HepG2 (cell line): ENCODE results near the gene NAT9. TPM values are rescaled to one million over a fixed set of nuclear protein-coding genes. Genes with fewer than 3 reads are reported as not detected.

Experiments
- AGO2 ChIP-seq: fragments of 200-400 bp; formaldehyde crosslinking; optimal IDR thresholded peaks from 2 replicates; pipeline ENCODE3; 2017; ENCODE audit warnings: mild to moderate bottlenecking, low read depth, low read length, moderate library complexity
- AKAP8 ChIP-seq: sonication (generic); formaldehyde crosslinking; IDR thresholded peaks from 2 replicates; pipeline ENCODE4 v1.5.1; 2020; ENCODE audit warnings: mild to moderate bottlenecking, missing genetic modification reagents
- ESRRA ChIP-seq: sonication (generic); formaldehyde crosslinking; IDR thresholded peaks from 2 replicates; pipeline ENCODE4 v1.5.1; 2020; ENCODE audit warnings: mild to moderate bottlenecking, low read depth, missing genetic modification reagents
- HNRNPH1 ChIP-seq: fragments of 200-400 bp; formaldehyde crosslinking; optimal IDR thresholded peaks from 2 replicates; pipeline ENCODE3; 2017; ENCODE audit warnings: mild to moderate bottlenecking, low read depth, low read length
- IKZF1 ChIP-seq: fragments of 450-650 bp; IDR thresholded peaks from 2 replicates; pipeline ENCODE4 v1.7.1; 2016
- KLF15 ChIP-seq: sonication (generic); formaldehyde crosslinking; IDR thresholded peaks from 2 replicates; pipeline ENCODE4 v1.8.1; 2023; ENCODE audit warnings: borderline replicate concordance, mild to moderate bottlenecking, inconsistent platforms, missing genetic modification reagents, mixed read lengths
- MEF2D ChIP-seq: sonication (generic); formaldehyde crosslinking; IDR thresholded peaks from 2 replicates; pipeline ENCODE4 v1.5.1; 2020; ENCODE audit warnings: mild to moderate bottlenecking, missing genetic modification reagents
- MIER3 ChIP-seq: IDR thresholded peaks from 2 replicates; pipeline ENCODE4 v1.6.1; 2016; ENCODE audit warnings: missing compliant biosample characterization, borderline replicate concordance
- PBX2 ChIP-seq: IDR thresholded peaks from 2 replicates; pipeline ENCODE4 v1.6.1; 2016; ENCODE audit warnings: control low read depth
- POLR2G ChIP-seq: fragments of 200-400 bp; formaldehyde crosslinking; IDR thresholded peaks from 2 replicates; pipeline ENCODE4 v1.6.1; 2018; ENCODE audit warnings: mild to moderate bottlenecking, low read depth, low read length, moderate library complexity
- RAD21 ChIP-seq: fragments of 450-650 bp; formaldehyde crosslinking; IDR thresholded peaks from 2 replicates; pipeline ENCODE4 v1.5.0; 2020; ENCODE audit warnings: mild to moderate bottlenecking
- RBM39 ChIP-seq: fragments of 200-400 bp; formaldehyde crosslinking; IDR thresholded peaks from one replicate; pipeline ENCODE4 v1.6.1; 2018; ENCODE audit warnings: antibody characterized with exemption, mild to moderate bottlenecking, low read depth, low read length; ENCODE audit not compliant: poor library complexity, severe bottlenecking
- RXRB ChIP-seq: IDR thresholded peaks from 2 replicates; pipeline ENCODE4 v1.6.1; 2016; ENCODE audit warnings: borderline replicate concordance, missing genetic modification reagents, missing compliant biosample characterization
- SP140L ChIP-seq: sonication (generic); formaldehyde crosslinking; IDR thresholded peaks from 2 replicates; pipeline ENCODE4 v1.4.0; 2020; ENCODE audit warnings: missing genetic modification reagents, borderline replicate concordance
- SSRP1 ChIP-seq: IDR thresholded peaks from 2 replicates; pipeline ENCODE4 v1.6.1; 2016; ENCODE audit warnings: control low read depth
- TP53 ChIP-seq: sonication (generic); formaldehyde crosslinking; conservative IDR thresholded peaks from 2 replicates; pipeline ENCODE4 v1.4.0; 2020; ENCODE audit warnings: missing genetic modification reagents
- ZEB1 ChIP-seq: IDR thresholded peaks from 2 replicates; pipeline ENCODE4 v1.6.1; 2012; ENCODE audit warnings: mild to moderate bottlenecking, low read depth, inconsistent platforms; ENCODE audit not compliant: insufficient replicate concordance
- ZFY ChIP-seq: sonication (generic); formaldehyde crosslinking; IDR thresholded peaks from 2 replicates; pipeline ENCODE4 v1.4.0; 2020; ENCODE audit warnings: missing genetic modification reagents
- ZFYVE20 ChIP-seq: sonication (generic); formaldehyde crosslinking; IDR thresholded peaks from 2 replicates; pipeline ENCODE4 v1.8.0; 2023; ENCODE audit warnings: low read depth, mild to moderate bottlenecking, moderate library complexity, missing genetic modification reagents, borderline replicate concordance
- ZKSCAN1 ChIP-seq: fragments of 150-350 bp; IDR thresholded peaks from 2 replicates; pipeline ENCODE4 v1.6.1; 2014; ENCODE audit warnings: low read length
- ZNF264 ChIP-seq: sonication (generic); formaldehyde crosslinking; IDR thresholded peaks from 2 replicates; pipeline ENCODE4 v1.4.0; 2020; ENCODE audit warnings: missing genetic modification reagents
- ZNF333 ChIP-seq: sonication (generic); formaldehyde crosslinking; IDR thresholded peaks from 2 replicates; pipeline ENCODE4 v1.4.0; 2020; ENCODE audit warnings: mild to moderate bottlenecking, missing genetic modification reagents, borderline replicate concordance
- ZNF383 ChIP-seq: sonication (generic); formaldehyde crosslinking; IDR thresholded peaks from 2 replicates; pipeline ENCODE4 v1.4.0; 2020; ENCODE audit warnings: missing genetic modification reagents, mild to moderate bottlenecking, borderline replicate concordance
- ZNF615 ChIP-seq: sonication (generic); formaldehyde crosslinking; IDR thresholded peaks from 2 replicates; pipeline ENCODE4 v1.5.0; 2020; ENCODE audit warnings: mild to moderate bottlenecking, missing genetic modification reagents, borderline replicate concordance
- ZNF660 ChIP-seq: sonication (generic); formaldehyde crosslinking; IDR thresholded peaks from 2 replicates; pipeline ENCODE4 v1.5.1; 2020; ENCODE audit warnings: mild to moderate bottlenecking, low read depth, missing genetic modification reagents, borderline replicate concordance
- ZNF670 ChIP-seq: sonication (generic); formaldehyde crosslinking; IDR thresholded peaks from 2 replicates; pipeline ENCODE4 v1.8.0; 2022; ENCODE audit warnings: mild to moderate bottlenecking, missing genetic modification reagents, borderline replicate concordance
- ZNF768 ChIP-seq: sonication (generic); formaldehyde crosslinking; IDR thresholded peaks from 2 replicates; pipeline ENCODE4 v1.4.0; 2020; ENCODE audit warnings: missing genetic modification reagents
- polyA plus RNA-seq, 8 experiments: library from polyadenylated mRNA; depleted of rRNA in 3 of 8; stranded (reverse) in 7 of 8; unstranded in 1 of 8; fragments of >200 nt; fragmentation: Illumina TruSeq in 4 of 8; extraction: Trizol in 4 of 8; gene quantifications; 2 replicates each; pipeline versions ENCODE4 v1.2.1 to v1.2.3, GENCODE V29; 2011 to 2016; ENCODE audit warnings: low read depth in 4 of 8, missing spikeins in 1 of 8, mixed read lengths in 1 of 8; ENCODE audit not compliant: insufficient read depth in 1 of 8
- total RNA-seq, 5 experiments: library from RNA; depleted of rRNA; stranded (reverse); fragments of >200 nt; fragmentation: Illumina TruSeq; extraction: Trizol; gene quantifications; 2 replicates each; pipeline ENCODE4 v1.2.3, GENCODE V29; 2016; ENCODE audit warnings: low read depth in 1 of 5

The NAT9 gene
- total and polyA plus RNA-seq, 2 of the 13 experiments (the other 11 are each of a cell fraction or from before 2014, with no cell fraction given): 39.7 to 44.2 TPM

- TF ChIP-seq ESRRA (CRISPR knock-in tag): 0 out of 2 replicates have a peak, but pooled peaks have one; percentile 5
- TF ChIP-seq AKAP8 (CRISPR knock-in tag): no peak
- TF ChIP-seq ZNF768 (CRISPR knock-in tag): peak; percentile 24; the same call in 1 of the 2 replicates
- no peak for TF ChIP-seq MEF2D
- peak; percentile 52; the same call in 1 of the 2 replicates for TF ChIP-seq SSRP1
- TF ChIP-seq IKZF1: no peak
- TF ChIP-seq RBM39: no peak
- TF ChIP-seq ZNF383 (CRISPR knock-in tag): 0 out of 2 replicates have a peak, but pooled peaks have one; percentile 0
- TF ChIP-seq SP140L (CRISPR knock-in tag): no peak
- no peak for TF ChIP-seq KLF15 (CRISPR knock-in tag)
- TF ChIP-seq POLR2G: peak; percentile 61
- TF ChIP-seq AGO2: peak; percentile 94
- TF ChIP-seq RXRB (CRISPR knock-in tag): no peak
- no peak for TF ChIP-seq ZFY (CRISPR knock-in tag)
- TF ChIP-seq RAD21 (CRISPR knock-in tag): no peak
- no peak for TF ChIP-seq ZNF333 (CRISPR knock-in tag)
- TF ChIP-seq ZNF264 (CRISPR knock-in tag): 0 out of 2 replicates have a peak, but pooled peaks have one; percentile 3
- TF ChIP-seq HNRNPH1: peak; percentile 32
- TF ChIP-seq ZFYVE20 (CRISPR knock-in tag): 0 out of 2 replicates have a peak, but pooled peaks have one; percentile 15
- no peak for TF ChIP-seq ZKSCAN1
- peak; percentile 26 for TF ChIP-seq ZEB1
- TF ChIP-seq ZNF660 (CRISPR knock-in tag): no peak
- no peak for TF ChIP-seq MIER3 (CRISPR knock-in tag)
- no peak for TF ChIP-seq TP53 (CRISPR knock-in tag)
- TF ChIP-seq ZNF615 (CRISPR knock-in tag): no peak
- no peak for TF ChIP-seq PBX2 (CRISPR knock-in tag)
- TF ChIP-seq ZNF670 (CRISPR knock-in tag): no peak; the same call in 1 of the 2 replicates
Measured at GRCh38 chr17:74769856-74770497, 6.2 kb downstream of the NAT9 start (continued).
